MM.1S (cell line): ENCODE measurements around the gene DDIT3.

Experiments
- DNase-seq: peaks from one replicate; pipeline ENCODE4 v3.0.0-alpha.2; 2015
- H2AFZ ChIP-seq: fragments of 300-600 bp; sonication (generic); 2 replicates; pipeline ENCODE4 v1.6.0; 2016; ENCODE audit warnings: antibody characterized with exemption, low read length
- H3F3A ChIP-seq: fragments of 300-600 bp; sonication (generic); 2 replicates; pipeline ENCODE4 v1.6.1; 2016; ENCODE audit warnings: mild to moderate bottlenecking, antibody characterized with exemption, low read length, moderate library complexity, mixed read lengths; ENCODE audit not compliant: insufficient read depth
- H3K27ac ChIP-seq: fragments of 300-600 bp; sonication (generic); 2 replicates; pipeline ENCODE4 v1.5.1; 2016; ENCODE audit warnings: mild to moderate bottlenecking, low read length
- H3K27me3 ChIP-seq: fragments of 300-600 bp; sonication (generic); replicated peaks from 2 replicates; pipeline ENCODE4 v1.6.0; 2016; ENCODE audit warnings: low read length; ENCODE audit not compliant: insufficient read depth
- H3K36me3 ChIP-seq: fragments of 300-600 bp; sonication (generic); replicated peaks from 2 replicates; pipeline ENCODE4 v1.6.1; 2016; ENCODE audit warnings: mild to moderate bottlenecking, low read length, mixed read lengths; ENCODE audit not compliant: insufficient read depth
- H3K4me1 ChIP-seq: fragments of 300-600 bp; sonication (generic); 2 replicates; pipeline ENCODE4 v1.6.1; 2016; ENCODE audit warnings: low read length, mixed read lengths
- H3K4me2 ChIP-seq: fragments of 300-600 bp; sonication (generic); 2 replicates; pipeline ENCODE4 v1.6.0; 2016; ENCODE audit warnings: low read depth, low read length
- H3K4me3 ChIP-seq: fragments of 300-600 bp; sonication (generic); 2 replicates; pipeline ENCODE4 v1.5.1; 2016; ENCODE audit warnings: low read length, mixed read lengths
- H3K79me2 ChIP-seq: fragments of 300-600 bp; sonication (generic); 2 replicates; pipeline ENCODE4 v1.6.1; 2016; ENCODE audit warnings: mixed run types, low read length, mixed read lengths
- H3K9ac ChIP-seq: fragments of 300-600 bp; sonication (generic); 2 replicates; pipeline ENCODE4 v1.6.1; 2016; ENCODE audit warnings: low read length, mixed read lengths
- H3K9me2 ChIP-seq: fragments of 300-600 bp; sonication (generic); replicated peaks from 2 replicates; pipeline ENCODE4 v1.6.1; 2016; ENCODE audit warnings: mild to moderate bottlenecking, low read length, mixed read lengths; ENCODE audit not compliant: insufficient read depth
- H3K9me3 ChIP-seq: fragments of 300-600 bp; sonication (generic); replicated peaks from 2 replicates; pipeline ENCODE4 v1.6.1; 2016; ENCODE audit warnings: mild to moderate bottlenecking, low read length, mixed read lengths; ENCODE audit not compliant: insufficient read depth
- H4K20me1 ChIP-seq: fragments of 300-600 bp; sonication (generic); 2 replicates; pipeline ENCODE4 v1.6.1; 2016; ENCODE audit warnings: mild to moderate bottlenecking, low read length, moderate library complexity, mixed read lengths; ENCODE audit not compliant: insufficient read depth
- CTCF ChIP-seq: fragments of 300-600 bp; sonication (generic); IDR thresholded peaks from 2 replicates; pipeline ENCODE4 v1.5.1; 2016; ENCODE audit warnings: antibody characterized with exemption, low read length, mixed read lengths
- EZH2 ChIP-seq: fragments of 300-600 bp; sonication (generic); optimal IDR thresholded peaks from 2 replicates; pipeline ENCODE3; 2017; ENCODE audit warnings: low read depth, mild to moderate bottlenecking, antibody characterized with exemption, low read length, mixed read lengths
- EZH2phosphoT487 ChIP-seq: fragments of 300-600 bp; sonication (generic); IDR thresholded peaks from 2 replicates; pipeline ENCODE4 v1.6.1; 2018; ENCODE audit warnings: antibody characterized with exemption, low read length

The DDIT3 gene

GRCh38 chr12:57534991-57535543, 14.8 kb upstream of the DDIT3 start:
- H3K9ac ChIP-seq: no peak overlapping the region
- no peak for DNase-seq
- no peaks in the 10 kb centered on the region; the same call in 1 of the 2 replicates for H3F3A ChIP-seq
- no peaks in the 10 kb centered on the region for H3K4me1 ChIP-seq
- no peak overlapping the region for H3K4me2 ChIP-seq
- H3K9me2 ChIP-seq: no peaks in the 10 kb centered on the region
- no peaks in the 10 kb centered on the region for H4K20me1 ChIP-seq
- H3K36me3 ChIP-seq: 0 out of 2 replicates have a peak, but pooled peaks cover 3% of the 10 kb centered on the region
- TF ChIP-seq EZH2 (no peak), EZH2phosphoT487 (no peak), CTCF (no peak)
- H3K27me3 ChIP-seq: no peaks in the 10 kb centered on the region
- H3K79me2 ChIP-seq: no peaks in the 10 kb centered on the region
- no peak overlapping the region for H2AFZ ChIP-seq
- H3K9me3 ChIP-seq: no peaks in the 10 kb centered on the region
- H3K4me3 ChIP-seq: no peak overlapping the region
- no peak overlapping the region for H3K27ac ChIP-seq

- TF ChIP-seq EZH2 (no peak), EZH2phosphoT487 (no peak), CTCF (no peak)
- no peaks in the 10 kb centered on the region for H3K27me3 ChIP-seq
- no peak overlapping the region for H3K4me3 ChIP-seq
- H4K20me1 ChIP-seq: no peaks in the 10 kb centered on the region
- H3F3A ChIP-seq: no peaks in the 10 kb centered on the region; the same call in 1 of the 2 replicates
- no peaks in the 10 kb centered on the region for H3K9me2 ChIP-seq
- H3K36me3 ChIP-seq: 0 out of 2 replicates have a peak, but pooled peaks cover 3% of the 10 kb centered on the region
- no peak overlapping the region for H3K9ac ChIP-seq
- no peaks in the 10 kb centered on the region for H3K9me3 ChIP-seq
- H3K4me2 ChIP-seq: no peak overlapping the region
- no peaks in the 10 kb centered on the region for H3K79me2 ChIP-seq
- H3K4me1 ChIP-seq: no peaks in the 10 kb centered on the region
- H2AFZ ChIP-seq: no peak overlapping the region
- DNase-seq: no peak
- H3K27ac ChIP-seq: no peak overlapping the region
These were observed 13.9 kb upstream of the DDIT3 start for GRCh38 chr12:57534250-57534649.

GRCh38 chr12:57533108-57533507, 12.8 kb upstream of the DDIT3 start:
- Histone ChIP-seq H3K27ac (no peak overlapping the region), H3K27me3 (no peaks in the 10 kb centered on the region), H3K4me3 (no peak overlapping the region), H2AFZ (no peak overlapping the region), H4K20me1 (no peaks in the 10 kb centered on the region), H3K36me3 (peaks cover 3% of the 10 kb centered on the region; the same call in 1 of the 2 replicates), H3K4me1 (no peaks in the 10 kb centered on the region), H3F3A (no peaks in the 10 kb centered on the region; the same call in 1 of the 2 replicates), H3K9me3 (no peaks in the 10 kb centered on the region), H3K4me2 (no peak overlapping the region), H3K9me2 (no peaks in the 10 kb centered on the region), H3K79me2 (no peaks in the 10 kb centered on the region; the same call in 1 of the 2 replicates), H3K9ac (no peak overlapping the region)
- no peak for TF ChIP-seq EZH2
- TF ChIP-seq EZH2phosphoT487: no peak
- no peak for TF ChIP-seq CTCF
- DNase-seq: no peak
